Measurements from ENCODE around the gene XPNPEP2.

Gene XPNPEP2

DNA sequence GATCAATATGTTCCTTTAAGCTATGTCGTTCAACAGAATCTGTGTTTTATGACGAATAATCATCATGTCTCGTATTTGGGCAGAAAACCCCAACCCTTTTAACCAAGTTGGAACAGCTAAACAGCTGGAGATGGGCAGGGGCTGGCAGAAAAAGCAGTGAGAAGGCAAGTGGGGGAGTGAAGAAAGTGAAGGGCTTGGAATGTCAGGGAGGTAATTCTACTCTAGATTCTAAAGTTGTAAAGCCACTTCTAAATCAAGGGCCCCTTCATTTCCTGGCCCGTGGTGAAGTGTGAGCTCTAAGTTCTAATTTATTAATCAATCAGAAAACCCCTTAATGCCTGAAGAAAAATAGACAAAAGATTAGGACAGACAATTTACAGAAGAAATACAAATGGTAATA, 61.4 kb downstream of the XPNPEP2 start:
- Histone ChIP-seq H3K27me3 (ENCODE audit: insufficient read depth, low read depth) (no peaks in the 10 kb centered on the region), H3K9ac (no peak overlapping the region), H3K27ac (no peak overlapping the region), H3K4me2 (no peak overlapping the region), H2AFZ (ENCODE audit: low read depth) (no peak overlapping the region), H3K36me3 (ENCODE audit: insufficient read depth) (no peaks in the 10 kb centered on the region), H3K4me3 (IDR thresholded peaks at IDR 0.05; ENCODE audit: insufficient read depth, low read depth, low read length) (no peak overlapping the region), H3K4me1 (ENCODE audit: low read depth, poor library complexity, severe bottlenecking) (no peaks in the 10 kb centered on the region), H3K79me2 (ENCODE audit: insufficient read depth, low read depth) (no peaks in the 10 kb centered on the region), H4K20me1 (ENCODE audit: insufficient read depth) (no peaks in the 10 kb centered on the region)
- TF ChIP-seq CTCF (conservative IDR thresholded peaks at IDR 0.05; ENCODE audit: low read depth, low read length), result no peak

DNA sequence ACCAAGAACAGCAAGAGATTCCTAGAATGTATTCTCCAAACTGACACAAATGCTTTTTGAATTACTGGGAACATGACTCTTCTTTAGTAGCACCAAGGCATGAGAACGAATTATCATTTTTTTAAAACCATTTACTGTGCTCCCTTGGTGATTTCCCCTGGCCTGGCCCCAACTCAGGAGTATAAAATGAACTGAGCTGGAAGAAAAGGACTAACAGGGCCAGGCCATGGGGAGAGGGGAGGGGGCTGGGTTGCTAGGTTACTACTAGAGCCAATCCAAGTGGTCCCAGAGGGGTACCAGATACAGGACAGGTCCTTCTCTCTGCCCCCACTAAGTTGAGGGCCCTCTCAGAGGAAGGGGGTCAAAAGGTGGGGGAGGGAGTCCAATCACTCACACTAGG, 64.1 kb downstream of the XPNPEP2 start:
- Histone ChIP-seq H3K36me3 (ENCODE audit: insufficient read depth) (no peaks in the 10 kb centered on the region), H3K4me2 (no peak overlapping the region), H3K27ac (no peak overlapping the region), H4K20me1 (ENCODE audit: insufficient read depth) (no peaks in the 10 kb centered on the region), H3K9ac (no peak overlapping the region), H3K79me2 (ENCODE audit: insufficient read depth, low read depth) (no peaks in the 10 kb centered on the region), H3K27me3 (ENCODE audit: insufficient read depth, low read depth) (no peaks in the 10 kb centered on the region), H2AFZ (ENCODE audit: low read depth) (no peak overlapping the region), H3K4me3 (IDR thresholded peaks at IDR 0.05; ENCODE audit: insufficient read depth, low read depth, low read length) (no peak overlapping the region), H3K4me1 (ENCODE audit: low read depth, poor library complexity, severe bottlenecking) (peaks cover 3% of the 10 kb centered on the region)
- TF ChIP-seq CTCF (conservative IDR thresholded peaks at IDR 0.05; ENCODE audit: low read depth, low read length), result no peak

GRCh38 chrX:129804806-129805205, 66.0 kb downstream of the XPNPEP2 start:
- no peaks in the 10 kb centered on the region for H3K36me3 ChIP-seq (ENCODE audit: insufficient read depth)
- H4K20me1 ChIP-seq (ENCODE audit: insufficient read depth), result no peaks in the 10 kb centered on the region
- H3K79me2 ChIP-seq (ENCODE audit: insufficient read depth, low read depth), result no peaks in the 10 kb centered on the region
- H3K4me2 ChIP-seq, result no peak overlapping the region
- no peak overlapping the region for H3K27ac ChIP-seq
- H3K4me1 ChIP-seq (ENCODE audit: low read depth, poor library complexity, severe bottlenecking), result peaks cover 18% of the 10 kb centered on the region
- no peak overlapping the region for H3K9ac ChIP-seq
- no peak overlapping the region for H2AFZ ChIP-seq (ENCODE audit: low read depth)
- no peaks in the 10 kb centered on the region for H3K27me3 ChIP-seq (ENCODE audit: insufficient read depth, low read depth)
- no peak for TF ChIP-seq CTCF (conservative IDR thresholded peaks at IDR 0.05; ENCODE audit: low read depth, low read length)
- no peak overlapping the region for H3K4me3 ChIP-seq (IDR thresholded peaks at IDR 0.05; ENCODE audit: insufficient read depth, low read depth, low read length)

- H3K9ac ChIP-seq, result no peak overlapping the region
- no peaks in the 10 kb centered on the region for H4K20me1 ChIP-seq (ENCODE audit: insufficient read depth)
- TF ChIP-seq CTCF (conservative IDR thresholded peaks at IDR 0.05; ENCODE audit: low read depth, low read length), result no peak
- H3K27ac ChIP-seq, result no peak overlapping the region; the same call in 1 of the 2 replicates
- H3K4me2 ChIP-seq, result no peak overlapping the region
- no peak overlapping the region for H3K4me3 ChIP-seq (IDR thresholded peaks at IDR 0.05; ENCODE audit: insufficient read depth, low read depth, low read length)
- peaks cover 18% of the 10 kb centered on the region for H3K4me1 ChIP-seq (ENCODE audit: low read depth, poor library complexity, severe bottlenecking)
- no peaks in the 10 kb centered on the region for H3K36me3 ChIP-seq (ENCODE audit: insufficient read depth)
- H2AFZ ChIP-seq (ENCODE audit: low read depth), result no peak overlapping the region
- H3K27me3 ChIP-seq (ENCODE audit: insufficient read depth, low read depth), result no peaks in the 10 kb centered on the region
- no peaks in the 10 kb centered on the region for H3K79me2 ChIP-seq (ENCODE audit: insufficient read depth, low read depth)
Measured at GRCh38 chrX:129808158-129808828, 69.5 kb downstream of the XPNPEP2 start.

Data from KMS-11 (cell line).